Measurements from ENCODE around the gene CCN5.

The CCN5 gene

GRCh38 chr20:44709380-44709779 is 5.8 kb upstream of the CCN5 start:
- TF ChIP-seq CTCF (IDR thresholded peaks at IDR 0.05; ENCODE audit: insufficient read depth, low read depth, low read length, missing control alignments): no peak
- DNase-seq (ENCODE audit: low read depth): no peak
- no peak overlapping the region for H3K4me3 ChIP-seq (ENCODE audit: low read depth, low read length)

GRCh38 chr20:44709797-44710196 is 5.4 kb upstream of the CCN5 start:
- no peak for DNase-seq (ENCODE audit: low read depth)
- no peak for TF ChIP-seq CTCF (IDR thresholded peaks at IDR 0.05; ENCODE audit: insufficient read depth, low read depth, low read length, missing control alignments)
- no peak overlapping the region for H3K4me3 ChIP-seq (ENCODE audit: low read depth, low read length)

- no peak overlapping the region for H3K4me3 ChIP-seq (ENCODE audit: low read depth, low read length)
- TF ChIP-seq CTCF (IDR thresholded peaks at IDR 0.05; ENCODE audit: insufficient read depth, low read depth, low read length, missing control alignments): no peak
- no peak for DNase-seq (ENCODE audit: low read depth)
Observed at GRCh38 chr20:44711237-44711636, 3.9 kb upstream of the CCN5 start.

- no peak for DNase-seq (ENCODE audit: low read depth)
- no peak for TF ChIP-seq CTCF (IDR thresholded peaks at IDR 0.05; ENCODE audit: insufficient read depth, low read depth, low read length, missing control alignments)
- H3K4me3 ChIP-seq (ENCODE audit: low read depth, low read length): no peak overlapping the region
Observed at GRCh38 chr20:44714102-44714700, 968 bp upstream of the CCN5 start.

GRCh38 chr20:44715499-44716308 is 535 bp downstream of the CCN5 start:
- no peak overlapping the region for H3K4me3 ChIP-seq (ENCODE audit: low read depth, low read length)
- DNase-seq (ENCODE audit: low read depth): no peak
- TF ChIP-seq CTCF (IDR thresholded peaks at IDR 0.05; ENCODE audit: insufficient read depth, low read depth, low read length, missing control alignments): no peak

GRCh38 chr20:44716309-44717106 is 1.3 kb downstream of the CCN5 start:
- TF ChIP-seq CTCF (IDR thresholded peaks at IDR 0.05; ENCODE audit: insufficient read depth, low read depth, low read length, missing control alignments): no peak
- no peak overlapping the region for H3K4me3 ChIP-seq (ENCODE audit: low read depth, low read length)
- DNase-seq (ENCODE audit: low read depth): no peak

Data from GM12865 (cell line).